ENCODE measurements around the gene KREMEN2. TPM values are rescaled to one million over a fixed set of nuclear protein-coding genes. Genes with fewer than 3 reads are reported as not detected.

Gene KREMEN2
- total and polyA plus RNA-seq, 2 of the 13 experiments (the other 11 are each of a cell fraction or from before 2014, with no cell fraction given), result 0.48 to 1.2 TPM

DNA sequence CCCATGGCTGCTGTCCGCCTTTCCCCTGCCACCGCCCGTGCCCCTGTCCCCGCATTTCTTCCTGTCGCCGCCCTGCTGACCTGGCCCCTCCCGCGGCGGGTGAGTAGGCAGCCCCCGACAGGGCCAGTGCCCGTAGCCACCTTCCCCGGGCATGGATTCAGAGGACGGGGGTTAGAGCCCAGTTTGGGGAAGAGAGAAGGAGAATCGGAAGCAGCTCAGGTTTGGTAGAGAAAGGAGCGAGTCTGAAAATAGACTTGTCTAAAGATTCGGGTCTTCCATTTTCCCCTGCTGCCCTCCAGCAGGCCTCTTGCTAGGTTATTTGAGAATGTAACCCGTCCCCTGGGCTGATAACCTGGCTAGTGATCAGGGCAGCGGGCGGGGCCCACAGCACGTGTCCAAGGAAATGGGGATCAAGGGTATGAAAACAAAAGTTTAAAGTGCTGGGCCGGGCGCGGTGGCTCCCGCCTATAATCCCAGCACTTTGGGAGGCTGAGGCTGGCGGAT is 40.8 kb downstream of the KREMEN2 start:
- H3K27ac ChIP-seq (ENCODE audit: extremely low read length, insufficient read depth, low read length), result peak overlapping the region; percentile 84
- TF ChIP-seq KLF12 (CRISPR knock-in tag; IDR thresholded peaks at IDR 0.05; ENCODE audit: borderline replicate concordance), result peak; percentile 19; the same call in 1 of the 2 replicates
- no peak for TF ChIP-seq KDM3A (CRISPR knock-in tag; IDR thresholded peaks at IDR 0.05; ENCODE audit: low read depth)
- no peak for TF ChIP-seq AKAP8 (CRISPR knock-in tag; IDR thresholded peaks at IDR 0.05)
- TF ChIP-seq FOXJ3 (CRISPR knock-in tag; IDR thresholded peaks at IDR 0.05; ENCODE audit: borderline replicate concordance), result no peak
- no peak for TF ChIP-seq ZNF318 (CRISPR knock-in tag; IDR thresholded peaks at IDR 0.05)
- TF ChIP-seq SOX5 (CRISPR knock-in tag; IDR thresholded peaks at IDR 0.05; ENCODE audit: borderline replicate concordance), result no peak
- no peak for TF ChIP-seq IRF2 (CRISPR knock-in tag; IDR thresholded peaks at IDR 0.05)
- TF ChIP-seq RARG (CRISPR knock-in tag; IDR thresholded peaks at IDR 0.05; ENCODE audit: low read depth), result no peak
- TF ChIP-seq, protein P1, sequence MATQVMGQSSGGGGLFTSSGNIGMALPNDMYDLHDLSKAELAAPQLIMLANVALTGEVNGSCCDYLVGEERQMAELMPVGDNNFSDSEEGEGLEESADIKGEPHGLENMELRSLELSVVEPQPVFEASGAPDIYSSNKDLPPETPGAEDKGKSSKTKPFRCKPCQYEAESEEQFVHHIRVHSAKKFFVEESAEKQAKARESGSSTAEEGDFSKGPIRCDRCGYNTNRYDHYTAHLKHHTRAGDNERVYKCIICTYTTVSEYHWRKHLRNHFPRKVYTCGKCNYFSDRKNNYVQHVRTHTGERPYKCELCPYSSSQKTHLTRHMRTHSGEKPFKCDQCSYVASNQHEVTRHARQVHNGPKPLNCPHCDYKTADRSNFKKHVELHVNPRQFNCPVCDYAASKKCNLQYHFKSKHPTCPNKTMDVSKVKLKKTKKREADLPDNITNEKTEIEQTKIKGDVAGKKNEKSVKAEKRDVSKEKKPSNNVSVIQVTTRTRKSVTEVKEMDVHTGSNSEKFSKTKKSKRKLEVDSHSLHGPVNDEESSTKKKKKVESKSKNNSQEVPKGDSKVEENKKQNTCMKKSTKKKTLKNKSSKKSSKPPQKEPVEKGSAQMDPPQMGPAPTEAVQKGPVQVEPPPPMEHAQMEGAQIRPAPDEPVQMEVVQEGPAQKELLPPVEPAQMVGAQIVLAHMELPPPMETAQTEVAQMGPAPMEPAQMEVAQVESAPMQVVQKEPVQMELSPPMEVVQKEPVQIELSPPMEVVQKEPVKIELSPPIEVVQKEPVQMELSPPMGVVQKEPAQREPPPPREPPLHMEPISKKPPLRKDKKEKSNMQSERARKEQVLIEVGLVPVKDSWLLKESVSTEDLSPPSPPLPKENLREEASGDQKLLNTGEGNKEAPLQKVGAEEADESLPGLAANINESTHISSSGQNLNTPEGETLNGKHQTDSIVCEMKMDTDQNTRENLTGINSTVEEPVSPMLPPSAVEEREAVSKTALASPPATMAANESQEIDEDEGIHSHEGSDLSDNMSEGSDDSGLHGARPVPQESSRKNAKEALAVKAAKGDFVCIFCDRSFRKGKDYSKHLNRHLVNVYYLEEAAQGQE (IDR thresholded peaks at IDR 0.05; ENCODE audit: borderline replicate concordance in 1 of 2, low read depth in 1 of 2, low read length in 2 of 2), result no peak
- no peak for TF ChIP-seq ZNF615 (CRISPR knock-in tag; IDR thresholded peaks at IDR 0.05; ENCODE audit: borderline replicate concordance)

More for the DNA sequence above, 40.8 kb downstream of the KREMEN2 start:
- peak overlapping the region; percentile 80 for H3K4me2 ChIP-seq (ENCODE audit: low read depth, low read length)
- no peaks in the 10 kb centered on the region for H3K9me3 ChIP-seq (ENCODE audit: low read length)
- intact Hi-C loops (cut with micrococcal nuclease; ENCODE audit: unreplicated experiment) (loop anchor here (1.0 kb wide), 1 partner anchor 19 kb away; the partner anchor contains the start of gene THOC6), in situ Hi-C loops (cut with HindIII; ENCODE audit: extremely low pct_ligation_motif_present, low pct_unique_long_range_greater_than_20kb) (no loop called here)
- no peak overlapping the region for H2AFZ ChIP-seq (ENCODE audit: low read length)
- no peaks in the 10 kb centered on the region for H3K79me2 ChIP-seq (ENCODE audit: insufficient read depth, low read length)
- FAIRE-seq, result no peak
- CTCF ChIA-PET (ENCODE audit: low intra/inter-chr PET ratio, low total read pairs), result interaction anchor here (1.4 kb wide), 1 partner anchor 14 kb away, joined by 4 read pairs; no protein-coding TSS in a partner anchor
- no peaks in the 10 kb centered on the region for H4K20me1 ChIP-seq (ENCODE audit: insufficient read depth, low read length)
- H3K27me3 ChIP-seq (ENCODE audit: control insufficient read depth in 1 of 2, insufficient read depth in 2 of 2, low read length in 2 of 2), result no peaks in the 10 kb centered on the region
- no peak for ATAC-seq
- peak overlapping the region; percentile 72 for H3K9ac ChIP-seq (ENCODE audit: insufficient read depth, low read depth, low read length)
- peak overlapping the region; percentile 55 to 75 (median 69); a peak in 5 of 6 replicates for H3K4me3 ChIP-seq (replicated peaks in 1 of 3; ENCODE audit: insufficient read depth in 1 of 3, low read depth in 2 of 3, low read length in 3 of 3)
- WGBS (ENCODE audit: low lambda C conversion rate), result under 1% methylated on average over 17 of the region's 25 CpGs
- peak; percentile 65 for DNase-seq (ENCODE audit: low spot score)
- peaks cover 60% of the 10 kb centered on the region for H3K4me1 ChIP-seq (ENCODE audit: insufficient read depth, low read length)
- TSS peak; percentile 57 for BruUV-seq (replicated peaks)
- POLR2A ChIA-PET, result interaction anchor here (0.5 to 14.2 kb wide), 6 partner anchors 18 to 453 kb away, joined by 3 to 750 read pairs (median 8); partner anchors contain the start of genes CLDN6, HCFC1R1, IL32 and KREMEN2
- H3K36me3 ChIP-seq (replicated peaks in 1 of 2; ENCODE audit: control insufficient read depth in 1 of 2, insufficient read depth in 2 of 2, low read length in 2 of 2), result no peaks in the 10 kb centered on the region

Measured in HepG2 (cell line).